ENCODE results near the gene NOP9.
A peak's percentile ranks its signal among the peaks of the same experiment; 100 is the strongest.

Gene NOP9

GRCh38 chr14:24332268-24332993 is 32.8 kb downstream of the NOP9 start:
- Mint-ChIP-seq H3K4me3 (peak overlapping the region; percentile 78), H3K9me3 (peaks cover 8% of the 10 kb centered on the region), H3K27me3 (ENCODE audit: low read depth, poor library complexity) (peaks cover 83% of the 10 kb centered on the region), H3K4me1 (peaks cover 50% of the 10 kb centered on the region), H3K36me3 (ENCODE audit: low read depth) (no peaks in the 10 kb centered on the region), H3K27ac (no peak overlapping the region)
- peak; percentile 64 for TF ChIP-seq CTCF (IDR thresholded peaks at IDR 0.05)
- peak; percentile 71 for DNase-seq

DNA sequence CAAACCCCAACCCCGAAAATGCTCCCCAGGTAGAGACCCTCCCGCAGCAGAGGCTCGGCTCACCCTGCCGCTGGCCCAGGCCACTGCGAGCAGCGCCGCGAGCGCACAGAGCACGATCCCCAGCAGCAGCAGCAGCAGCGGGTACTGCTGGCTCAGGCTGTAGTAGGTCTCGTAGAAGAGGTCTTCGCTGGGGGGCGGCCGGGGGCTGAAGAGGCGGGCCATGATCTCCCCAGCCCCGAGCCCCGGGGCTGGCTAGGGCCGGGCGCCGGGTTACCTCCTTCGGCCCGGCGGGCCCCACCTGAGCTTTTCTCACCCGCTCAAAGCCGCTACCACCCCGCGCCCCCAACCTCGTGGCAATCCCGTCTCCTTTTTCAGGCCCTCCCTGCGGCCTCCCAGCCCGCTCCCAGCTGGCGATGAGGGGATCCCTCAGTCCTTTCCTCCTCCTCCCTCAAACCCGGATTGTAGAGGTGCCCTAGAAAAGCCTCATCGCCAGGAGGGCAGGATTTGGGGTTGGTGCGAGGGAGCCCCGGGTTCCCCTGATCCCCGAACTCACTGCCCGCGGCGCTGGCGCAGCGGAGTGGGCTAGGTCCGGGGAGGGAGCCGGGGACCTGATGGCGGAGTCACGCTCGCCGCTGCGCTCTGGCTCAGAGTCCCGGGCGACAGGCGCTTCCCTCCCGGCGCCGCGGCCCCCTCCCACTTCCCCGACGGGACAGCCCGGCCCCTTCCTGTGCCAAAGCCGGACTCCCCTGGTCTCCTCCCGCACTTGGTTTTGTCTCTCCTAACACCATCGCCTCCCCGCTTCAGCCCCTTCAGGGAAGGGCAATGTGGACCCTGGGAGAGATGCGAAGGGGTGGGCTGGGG is 35.0 kb downstream of the NOP9 start, which contains the start of gene ADCY4:
ADCY4 (minus strand) TSS at position 641 of the 861 bp plus-strand sequence; CDS start at position 222, 419 bp downstream.
- Mint-ChIP-seq H3K9me3 (no peaks in the 10 kb centered on the region), H3K36me3 (ENCODE audit: low read depth) (no peaks in the 10 kb centered on the region), H3K4me3 (peak within 1 kb of the TSS; percentile 80), H3K4me1 (peaks cover 64% of the 10 kb centered on the region), H3K27me3 (ENCODE audit: low read depth, poor library complexity) (peaks cover 95% of the 10 kb centered on the region), H3K27ac (no peak within 1 kb of the TSS)
- TF ChIP-seq CTCF (IDR thresholded peaks at IDR 0.05), result no peak
- DNase-seq, result peak; percentile 60

- no peak for TF ChIP-seq CTCF (IDR thresholded peaks at IDR 0.05)
- no peaks in the 10 kb centered on the region for H3K36me3 Mint-ChIP-seq (ENCODE audit: low read depth)
- DNase-seq, result peak; percentile 36
- H3K4me1 Mint-ChIP-seq, result peaks cover 68% of the 10 kb centered on the region
- H3K4me3 Mint-ChIP-seq, result peak overlapping the region; percentile 78
- no peak overlapping the region for H3K27ac Mint-ChIP-seq
- H3K9me3 Mint-ChIP-seq, result no peaks in the 10 kb centered on the region
- peaks cover 95% of the 10 kb centered on the region for H3K27me3 Mint-ChIP-seq (ENCODE audit: low read depth, poor library complexity)
These were observed 36.0 kb downstream of the NOP9 start for GRCh38 chr14:24335461-24336171.

GRCh38 chr14:24337144-24337823 is 37.6 kb downstream of the NOP9 start:
- Mint-ChIP-seq H3K4me3 (peak overlapping the region; percentile 55), H3K27me3 (ENCODE audit: low read depth, poor library complexity) (peaks cover 100% of the 10 kb centered on the region), H3K36me3 (ENCODE audit: low read depth) (no peaks in the 10 kb centered on the region), H3K27ac (no peak overlapping the region), H3K4me1 (peaks cover 61% of the 10 kb centered on the region), H3K9me3 (no peaks in the 10 kb centered on the region)
- DNase-seq, result no peak
- no peak for TF ChIP-seq CTCF (IDR thresholded peaks at IDR 0.05)

GRCh38 chr14:24337824-24338175 is 38.1 kb downstream of the NOP9 start:
- Mint-ChIP-seq H3K27ac (no peak overlapping the region), H3K4me3 (no peak overlapping the region), H3K9me3 (no peaks in the 10 kb centered on the region), H3K27me3 (ENCODE audit: low read depth, poor library complexity) (peaks cover 100% of the 10 kb centered on the region), H3K4me1 (peaks cover 56% of the 10 kb centered on the region), H3K36me3 (ENCODE audit: low read depth) (no peaks in the 10 kb centered on the region)
- DNase-seq, result no peak
- TF ChIP-seq CTCF (IDR thresholded peaks at IDR 0.05), result no peak

Data from nephron progenitor cell (in vitro differentiated cells).